NCI-H345 treated with DMSO at 0.1 percent for 48 hours (cell line): Measurements from ENCODE around the gene SH2D4B.
"Not testable (repeated sequence)": the region's sequence is repeated elsewhere in the genome, so short reads cannot be mapped to it uniquely, and the experiment has no call there.

Experiments used
- DNase-seq: peaks from one replicate; lab custom pipeline; 2025; ENCODE audit not compliant: unreplicated experiment; lab: John Stamatoyannopoulos, UW

SH2D4B gene

GRCh38 chr10:80523773-80524172, 13.9 kb upstream of the SH2D4B start:
- DNase-seq: no peak

GRCh38 chr10:80524190-80524909, 13.4 kb upstream of the SH2D4B start:
- no peak for DNase-seq

- no peak for DNase-seq
Measured at GRCh38 chr10:80526218-80526617, 11.5 kb upstream of the SH2D4B start.

GRCh38 chr10:80526742-80527141, 11.0 kb upstream of the SH2D4B start:
- DNase-seq: no peak

- DNase-seq: no peak
Measured at GRCh38 chr10:80528185-80528700, 9.5 kb upstream of the SH2D4B start.

GRCh38 chr10:80528901-80529300, 8.8 kb upstream of the SH2D4B start:
- DNase-seq: no peak

GRCh38 chr10:80529604-80530003, 8.1 kb upstream of the SH2D4B start:
- no peak for DNase-seq

GRCh38 chr10:80530251-80530650, 7.5 kb upstream of the SH2D4B start:
- DNase-seq: no peak

- no peak for DNase-seq
Measured at GRCh38 chr10:80530816-80531215, 6.9 kb upstream of the SH2D4B start.

GRCh38 chr10:80532571-80532970, 5.1 kb upstream of the SH2D4B start:
- no peak for DNase-seq

- not testable (repeated sequence) for DNase-seq
Measured at GRCh38 chr10:80534059-80534458, 3.6 kb upstream of the SH2D4B start.

GRCh38 chr10:80534646-80535045, 3.1 kb upstream of the SH2D4B start:
- not testable (repeated sequence) for DNase-seq

- peak; percentile 6 for DNase-seq
Measured at GRCh38 chr10:80535671-80536360, 1.9 kb upstream of the SH2D4B start.

- no peak for DNase-seq
Measured at GRCh38 chr10:80536361-80536835, 1.3 kb upstream of the SH2D4B start.

GRCh38 chr10:80537086-80537735, 491 bp upstream of the SH2D4B start:
- DNase-seq: no peak

- DNase-seq: no peak
Measured at GRCh38 chr10:80538481-80539185, 931 bp downstream of the SH2D4B start.

GRCh38 chr10:80539421-80540031, 1.8 kb downstream of the SH2D4B start:
- DNase-seq: no peak

GRCh38 chr10:80540136-80540535, 2.4 kb downstream of the SH2D4B start:
- no peak for DNase-seq

- no peak for DNase-seq
Measured at GRCh38 chr10:80540618-80540980, 2.9 kb downstream of the SH2D4B start.

- no peak for DNase-seq
Measured at GRCh38 chr10:80540981-80541750, 3.5 kb downstream of the SH2D4B start.
